Neural cell (in vitro differentiated cells): ENCODE measurements around the gene MTX3. TPM values are rescaled to one million over a fixed set of nuclear protein-coding genes. Genes with fewer than 3 reads are reported as not detected.

Experiments used
- H2AFZ ChIP-seq: fragments of 200-600, 300-800 bp; sonication (generic), shearing (Covaris generic); 2 replicates; pipeline ENCODE4 v1.6.0; 2014; ENCODE audit warnings: low read depth, mild to moderate bottlenecking, antibody characterized with exemption, low read length, moderate library complexity
- H3F3A ChIP-seq: fragments of 200-600 bp; shearing (Covaris generic); 2 replicates; pipeline ENCODE4 v1.6.1; 2016; ENCODE audit warnings: mild to moderate bottlenecking, moderate library complexity, mixed read lengths, antibody characterized with exemption, low read length; ENCODE audit not compliant: insufficient read depth, poor library complexity, severe bottlenecking
- H3K27ac ChIP-seq: fragments of 200-600, 300-800 bp; sonication (generic), shearing (Covaris generic); 2 replicates; pipeline ENCODE4 v1.5.1; 2014; ENCODE audit warnings: mild to moderate bottlenecking, low read length, moderate library complexity
- H3K27me3 ChIP-seq: fragments of 300-800, 200-600 bp; sonication (generic), shearing (Covaris generic); 2 replicates; pipeline ENCODE4 v1.6.0; 2014; ENCODE audit warnings: mild to moderate bottlenecking, low read depth, low read length, moderate library complexity; ENCODE audit not compliant: insufficient read depth
- H3K36me3 ChIP-seq: fragments of 300-800, 200-600 bp; sonication (generic), shearing (Covaris generic); 2 replicates; pipeline ENCODE4 v1.5.1; 2014; ENCODE audit warnings: mild to moderate bottlenecking, antibody characterized with exemption, low read length, moderate library complexity; ENCODE audit not compliant: insufficient read depth
- H3K4me2 ChIP-seq: fragments of 300-800, 200-600 bp; sonication (generic), shearing (Covaris generic); 2 replicates; pipeline ENCODE4 v1.6.0; 2014; ENCODE audit warnings: mild to moderate bottlenecking, low read length
- H3K4me3 ChIP-seq: fragments of 300-800, 200-600 bp; sonication (generic), shearing (Covaris generic); 2 replicates; pipeline ENCODE4 v1.5.1; 2014; ENCODE audit warnings: mild to moderate bottlenecking, low read length, moderate library complexity
- H3K79me2 ChIP-seq: fragments of 200-600 bp; shearing (Covaris generic); replicated peaks from 2 replicates; pipeline ENCODE4 v1.6.0; 2014; ENCODE audit warnings: mild to moderate bottlenecking, low read length, moderate library complexity; ENCODE audit not compliant: insufficient read depth
- H3K9ac ChIP-seq: fragments of 300-800, 200-600 bp; sonication (generic), shearing (Covaris generic); 2 replicates; pipeline ENCODE4 v1.6.1; 2016; ENCODE audit warnings: mild to moderate bottlenecking, low read length, mixed read lengths
- H3K9me2 ChIP-seq: fragments of 200-600 bp; shearing (Covaris generic); 2 replicates; pipeline ENCODE4 v1.6.1; 2016; ENCODE audit warnings: mild to moderate bottlenecking, low read length, mixed read lengths; ENCODE audit not compliant: insufficient read depth
- H3K9me3 ChIP-seq: fragments of 200-600, 300-800 bp; sonication (generic), shearing (Covaris generic); 2 replicates; pipeline ENCODE4 v1.6.1; 2016; ENCODE audit warnings: mild to moderate bottlenecking, mixed run types, low read length, moderate library complexity, mixed read lengths
- H4K20me1 ChIP-seq: fragments of 200-600 bp; shearing (Covaris generic); 2 replicates; pipeline ENCODE4 v1.6.1; 2016; ENCODE audit warnings: mild to moderate bottlenecking, mixed run types; ENCODE audit not compliant: insufficient read depth
- CTCF ChIP-seq: fragments of 450-650 bp; IDR thresholded peaks from 2 replicates; pipeline ENCODE4 v1.5.1; 2014; ENCODE audit warnings: antibody characterized with exemption, mild to moderate bottlenecking, moderate library complexity; ENCODE audit not compliant: poor library complexity, severe bottlenecking
- EP300 ChIP-seq: fragments of 450-650 bp; conservative IDR thresholded peaks from 2 replicates; pipeline ENCODE4 v1.6.1; 2014; ENCODE audit warnings: antibody characterized with exemption, mild to moderate bottlenecking, moderate library complexity; ENCODE audit not compliant: poor library complexity, severe bottlenecking
- EZH2 ChIP-seq: fragments of 200-600, 300-800 bp; shearing (Covaris generic), sonication (generic); IDR thresholded peaks from 2 replicates; pipeline ENCODE4 v1.6.1; 2014; ENCODE audit warnings: antibody characterized with exemption, low read length, borderline replicate concordance, mild to moderate bottlenecking; ENCODE audit not compliant: insufficient read depth, poor library complexity, severe bottlenecking
- MXI1 ChIP-seq: fragments of 450-650 bp; conservative IDR thresholded peaks from 2 replicates; pipeline ENCODE4 v1.6.1; 2014; ENCODE audit warnings: antibody characterized with exemption, mild to moderate bottlenecking; ENCODE audit not compliant: poor library complexity, severe bottlenecking
- POLR2AphosphoS5 ChIP-seq: IDR thresholded peaks from 2 replicates; pipeline ENCODE4 v1.6.1; 2012
- RAD21 ChIP-seq: fragments of 450-650 bp; conservative IDR thresholded peaks from 2 replicates; pipeline ENCODE4 v1.6.1; 2014; ENCODE audit warnings: antibody characterized with exemption, mild to moderate bottlenecking, moderate library complexity
- REST ChIP-seq: IDR thresholded peaks from 2 replicates; pipeline ENCODE4 v1.6.1; 2012; ENCODE audit warnings: borderline replicate concordance
- SMC3 ChIP-seq: fragments of 450-650 bp; conservative IDR thresholded peaks from 2 replicates; pipeline ENCODE4 v1.6.1; 2014; ENCODE audit warnings: antibody characterized with exemption, mild to moderate bottlenecking, moderate library complexity; ENCODE audit not compliant: poor library complexity
- TAF1 ChIP-seq: IDR thresholded peaks from 2 replicates; pipeline ENCODE4 v1.6.1; 2012; ENCODE audit warnings: low read depth
- polyA plus RNA-seq: library from polyadenylated mRNA; depleted of rRNA; stranded (reverse); fragments of >200 nt; gene quantifications from 2 replicates; pipeline ENCODE4 v1.2.3, GENCODE V29; 2014

The MTX3 gene
- polyA plus RNA-seq, 1 donor from 2014 or later, result 20.8 TPM

GRCh38 chr5:80033513-80033912, 42.5 kb upstream of the MTX3 start:
- H4K20me1 ChIP-seq, result no peaks in the 10 kb centered on the region
- TF ChIP-seq SMC3, result no peak
- TF ChIP-seq POLR2AphosphoS5, result no peak
- no peak for TF ChIP-seq RAD21
- no peak for TF ChIP-seq REST
- no peaks in the 10 kb centered on the region for H3K9me3 ChIP-seq
- H3K79me2 ChIP-seq, result no peaks in the 10 kb centered on the region
- no peak overlapping the region for H3K4me2 ChIP-seq
- H3K9ac ChIP-seq, result no peak overlapping the region
- H3K4me3 ChIP-seq, result no peak overlapping the region
- no peaks in the 10 kb centered on the region for H3F3A ChIP-seq
- H3K36me3 ChIP-seq, result no peaks in the 10 kb centered on the region
- H2AFZ ChIP-seq, result no peak overlapping the region
- H3K27ac ChIP-seq, result no peak overlapping the region
- H3K9me2 ChIP-seq, result no peaks in the 10 kb centered on the region
- H3K27me3 ChIP-seq, result peaks cover 38% of the 10 kb centered on the region

GRCh38 chr5:80031109-80031508, 40.0 kb upstream of the MTX3 start:
- TF ChIP-seq EP300 (no peak), RAD21 (no peak), EZH2 (no peak), MXI1 (no peak), POLR2AphosphoS5 (no peak), REST (no peak), TAF1 (no peak), CTCF (no peak), SMC3 (no peak)
- peaks cover 30% of the 10 kb centered on the region for H3K27me3 ChIP-seq
- no peak overlapping the region for H2AFZ ChIP-seq
- no peaks in the 10 kb centered on the region for H4K20me1 ChIP-seq
- H3K36me3 ChIP-seq, result no peaks in the 10 kb centered on the region
- no peaks in the 10 kb centered on the region for H3K79me2 ChIP-seq
- H3K4me3 ChIP-seq, result no peak overlapping the region
- H3K9ac ChIP-seq, result no peak overlapping the region
- no peaks in the 10 kb centered on the region for H3K9me3 ChIP-seq
- no peak overlapping the region for H3K4me2 ChIP-seq
- no peak overlapping the region for H3K27ac ChIP-seq
- H3F3A ChIP-seq, result no peaks in the 10 kb centered on the region
- H3K9me2 ChIP-seq, result no peaks in the 10 kb centered on the region
